Neural crest cell (in vitro differentiated cells): ENCODE measurements around the gene STEEP1. TPM values are rescaled to one million over a fixed set of nuclear protein-coding genes. Genes with fewer than 3 reads are reported as not detected.

Experiments
- DNase-seq: peaks from one replicate; pipeline ENCODE4 v3.0.0; 2021; ENCODE audit warnings: low read depth, mixed read lengths, low spot score
- H3K27ac Mint-ChIP-seq: one replicate; pipeline ENCODE4 v1.8.0; 2021; ENCODE audit warnings: mild to moderate bottlenecking, mixed read lengths; ENCODE audit not compliant: unreplicated experiment
- H3K27me3 Mint-ChIP-seq: 2 replicates; pipeline ENCODE4 v1.8.0; 2021; ENCODE audit warnings: low read depth, mild to moderate bottlenecking, mixed read lengths
- H3K36me3 Mint-ChIP-seq: 2 replicates; pipeline ENCODE4 v1.8.0; 2021; ENCODE audit warnings: low read depth, mild to moderate bottlenecking, mixed read lengths
- H3K4me1 Mint-ChIP-seq: 2 replicates; pipeline ENCODE4 v1.8.0; 2021; ENCODE audit warnings: mixed read lengths
- H3K4me3 Mint-ChIP-seq: one replicate; pipeline ENCODE4 v1.8.0; 2021; ENCODE audit warnings: mild to moderate bottlenecking, mixed read lengths
- H3K9me3 Mint-ChIP-seq: 2 replicates; pipeline ENCODE4 v1.8.0; 2021; ENCODE audit warnings: mixed read lengths
- CTCF ChIP-seq: fragments of 200-600 bp; sonication (generic); conservative IDR thresholded peaks from 2 replicates; pipeline ENCODE4 v1.5.0; 2021; ENCODE audit warnings: antibody characterized with exemption, mild to moderate bottlenecking
- total RNA-seq: library from RNA; stranded (reverse); gene quantifications from 2 replicates; pipeline ENCODE4 v1.2.1, GENCODE V29; 2021

Gene STEEP1
- total RNA-seq, 1 donor from 2014 or later, result 24.5 TPM

- no peak for DNase-seq
- no peak overlapping the region for H3K27ac Mint-ChIP-seq
- H3K9me3 Mint-ChIP-seq, result no peaks in the 10 kb centered on the region
- no peak for TF ChIP-seq CTCF
- peak overlapping the region; percentile 98 for H3K4me3 Mint-ChIP-seq
- peaks cover 19% of the 10 kb centered on the region for H3K4me1 Mint-ChIP-seq
- peaks cover 3% of the 10 kb centered on the region for H3K36me3 Mint-ChIP-seq
- H3K27me3 Mint-ChIP-seq, result peaks cover 3% of the 10 kb centered on the region
Observed at GRCh38 chrX:119604766-119605463, 39.7 kb upstream of the STEEP1 start.

- no peaks in the 10 kb centered on the region for H3K27me3 Mint-ChIP-seq
- H3K36me3 Mint-ChIP-seq, result peaks cover 7% of the 10 kb centered on the region
- DNase-seq, result no peak
- H3K9me3 Mint-ChIP-seq, result no peaks in the 10 kb centered on the region
- no peak for TF ChIP-seq CTCF
- H3K4me3 Mint-ChIP-seq, result no peak overlapping the region
- peaks cover 19% of the 10 kb centered on the region for H3K4me1 Mint-ChIP-seq
- no peak overlapping the region for H3K27ac Mint-ChIP-seq
Observed at GRCh38 chrX:119602701-119603255, 37.6 kb upstream of the STEEP1 start.

GRCh38 chrX:119589810-119590209, 24.6 kb upstream of the STEEP1 start:
- no peak for DNase-seq
- Mint-ChIP-seq H3K4me3 (no peak overlapping the region), H3K4me1 (no peaks in the 10 kb centered on the region), H3K36me3 (peaks cover 14% of the 10 kb centered on the region), H3K27ac (no peak overlapping the region), H3K27me3 (no peaks in the 10 kb centered on the region), H3K9me3 (no peaks in the 10 kb centered on the region)
- no peak for TF ChIP-seq CTCF

- Mint-ChIP-seq H3K9me3 (no peaks in the 10 kb centered on the region), H3K36me3 (no peaks in the 10 kb centered on the region), H3K4me3 (no peak overlapping the region), H3K27ac (no peak overlapping the region), H3K4me1 (no peaks in the 10 kb centered on the region), H3K27me3 (no peaks in the 10 kb centered on the region)
- DNase-seq, result no peak
- no peak for TF ChIP-seq CTCF
Observed at GRCh38 chrX:119583431-119584059, 18.3 kb upstream of the STEEP1 start.

GRCh38 chrX:119579414-119579813, 14.2 kb upstream of the STEEP1 start:
- no peaks in the 10 kb centered on the region for H3K9me3 Mint-ChIP-seq
- no peak overlapping the region for H3K27ac Mint-ChIP-seq
- no peak for DNase-seq
- no peak overlapping the region for H3K4me3 Mint-ChIP-seq
- no peaks in the 10 kb centered on the region for H3K27me3 Mint-ChIP-seq
- H3K36me3 Mint-ChIP-seq, result no peaks in the 10 kb centered on the region
- TF ChIP-seq CTCF, result no peak
- H3K4me1 Mint-ChIP-seq, result no peaks in the 10 kb centered on the region
